LNCAP (cell line): ENCODE measurements around the gene KCNAB2.

ENCODE experiments used
- CTCF ChIP-seq: fragments of 450-650 bp; IDR thresholded peaks from 2 replicates; pipeline ENCODE4 v1.5.1; 2017; ENCODE audit warnings: mild to moderate bottlenecking

KCNAB2 gene

GRCh38 chr1:6083385-6083784 is 37.7 kb downstream of the KCNAB2 start:
- no peak for TF ChIP-seq CTCF

GRCh38 chr1:6083801-6084446 is 38.2 kb downstream of the KCNAB2 start:
- no peak for TF ChIP-seq CTCF

- no peak for TF ChIP-seq CTCF
These were observed 39.2 kb downstream of the KCNAB2 start for GRCh38 chr1:6084781-6085495.

GRCh38 chr1:6085666-6086065 is 40.0 kb downstream of the KCNAB2 start:
- no peak for TF ChIP-seq CTCF

- no peak for TF ChIP-seq CTCF
These were observed 40.7 kb downstream of the KCNAB2 start for GRCh38 chr1:6086358-6086757.

- TF ChIP-seq CTCF = no peak
These were observed 41.2 kb downstream of the KCNAB2 start for GRCh38 chr1:6086762-6087376.

GRCh38 chr1:6087377-6087772 is 41.7 kb downstream of the KCNAB2 start:
- TF ChIP-seq CTCF = no peak
